ENCODE measurements around the gene ICAM1.

ICAM1 gene

DNA sequence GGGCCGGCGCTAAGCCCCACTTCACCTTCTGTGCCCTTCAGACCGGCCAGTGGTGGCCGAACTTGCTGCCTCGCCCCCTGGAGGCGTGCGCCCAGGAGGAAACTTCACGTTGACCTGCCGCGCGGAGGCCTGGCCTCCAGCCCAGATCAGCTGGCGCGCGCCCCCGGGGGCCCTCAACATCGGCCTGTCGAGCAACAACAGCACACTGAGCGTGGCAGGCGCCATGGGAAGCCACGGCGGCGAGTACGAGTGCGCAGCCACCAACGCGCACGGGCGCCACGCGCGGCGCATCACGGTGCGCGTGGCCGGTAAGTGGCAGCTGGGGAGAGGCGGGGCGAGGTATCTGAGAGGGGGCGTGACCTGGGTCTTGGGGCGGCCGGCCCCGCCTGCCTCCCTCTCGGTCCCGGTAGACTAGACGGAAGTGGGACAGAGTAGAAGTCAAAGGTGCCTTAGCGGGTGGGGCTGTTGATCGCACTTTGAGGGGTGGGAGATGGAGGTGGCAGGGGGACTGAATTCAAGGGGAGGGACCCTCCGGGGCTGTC is 24.5 kb downstream of the ICAM1 start:
- no peak for DNase-seq

GRCh38 chr19:10295847-10296591 is 25.1 kb downstream of the ICAM1 start:
- no peak for DNase-seq

- DNase-seq: peak in 1 of 2 donors; percentile 78
Measured at GRCh38 chr19:10299545-10300458, 28.9 kb downstream of the ICAM1 start.

DNA sequence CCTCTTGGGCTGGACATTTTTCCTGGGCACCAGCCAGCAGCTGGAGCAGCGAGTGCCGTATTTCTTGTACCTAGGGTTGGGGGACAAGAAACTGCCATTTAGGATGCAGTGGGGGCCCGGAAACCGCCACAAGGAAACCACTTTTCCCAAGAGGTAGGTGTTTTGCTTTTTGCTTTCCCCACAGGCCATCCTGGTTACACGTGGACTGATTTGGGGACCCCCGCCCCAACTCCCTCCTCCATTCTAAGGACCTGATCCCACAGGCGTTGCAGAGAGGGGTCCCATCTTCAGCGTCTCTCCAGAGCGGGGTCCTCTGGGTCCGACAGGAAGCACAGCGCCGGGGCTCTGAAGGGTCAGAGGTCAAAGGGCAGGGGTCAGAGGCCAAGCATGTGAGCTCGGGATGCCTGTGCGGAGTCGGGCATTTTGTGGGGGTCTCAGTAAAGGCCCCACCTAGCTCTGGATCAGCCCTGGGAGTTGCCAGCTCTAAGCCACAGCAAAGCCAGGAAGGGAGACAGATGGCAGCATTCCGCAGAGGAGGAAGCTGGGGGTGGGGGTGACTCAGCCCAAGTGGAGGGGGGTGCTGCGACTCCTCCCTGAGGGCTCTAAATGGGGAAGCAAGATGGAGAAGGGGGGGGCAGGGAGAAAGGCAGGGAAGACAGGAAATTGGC is 34.4 kb downstream of the ICAM1 start:
- DNase-seq: peak; percentile 34 to 81

GRCh38 chr19:10306327-10306726 is 35.4 kb downstream of the ICAM1 start:
- no peak for DNase-seq

GRCh38 chr19:10309423-10309822 is 38.5 kb downstream of the ICAM1 start, which contains the start of gene ZGLP1:
TSS of gene ZGLP1 (minus strand) at chr19:10309815.
- DNase-seq: no peak

GRCh38 chr19:10315335-10316214 is 44.7 kb downstream of the ICAM1 start, which contains the start of gene FDX2:
TSS of gene FDX2 (minus strand) at chr19:10316015. CDS start at chr19:10315996, 19 bp downstream.
- peak in 1 of 2 donors; percentile 77 for DNase-seq

DNA sequence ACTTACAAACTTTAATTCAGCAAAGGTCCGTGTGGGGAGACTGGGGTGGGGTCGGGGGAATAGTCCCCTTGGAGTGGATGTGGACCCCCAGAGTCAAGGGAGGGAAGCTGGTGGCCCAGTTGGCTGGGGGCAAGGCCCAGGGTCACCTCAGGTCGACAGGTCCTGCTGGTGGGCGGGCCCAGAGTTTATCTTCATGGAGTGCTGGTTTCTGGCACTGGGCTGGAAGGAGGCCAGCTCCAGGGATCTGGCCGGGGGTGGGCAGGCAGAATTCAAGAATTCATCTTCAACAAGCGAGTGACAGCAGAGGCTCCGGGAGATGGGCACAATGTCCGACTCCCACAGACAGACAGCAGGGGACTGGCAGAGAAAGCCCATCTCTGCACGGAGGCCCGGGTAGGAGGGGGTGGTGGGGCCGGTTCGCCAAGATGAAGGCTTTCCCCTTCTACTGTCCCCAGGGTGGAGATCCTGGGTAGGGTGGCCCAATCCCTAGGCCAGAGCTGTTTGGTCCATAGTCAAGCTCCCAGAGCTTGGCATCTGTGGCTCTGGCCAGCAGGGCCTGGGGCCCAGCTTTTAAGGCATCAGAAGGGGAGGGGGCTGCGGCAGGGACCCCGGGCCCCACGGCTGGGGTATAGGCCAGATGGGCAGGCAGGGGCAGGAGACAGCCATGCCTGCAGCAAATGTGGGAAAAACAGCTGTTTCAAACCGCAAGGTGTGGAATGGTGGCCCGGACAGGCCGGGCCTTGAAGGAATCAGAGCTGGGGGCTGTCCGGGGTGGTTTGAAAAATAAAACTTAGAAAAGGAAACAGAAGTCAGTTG is 45.5 kb downstream of the ICAM1 start:
- no peak for DNase-seq

DNA sequence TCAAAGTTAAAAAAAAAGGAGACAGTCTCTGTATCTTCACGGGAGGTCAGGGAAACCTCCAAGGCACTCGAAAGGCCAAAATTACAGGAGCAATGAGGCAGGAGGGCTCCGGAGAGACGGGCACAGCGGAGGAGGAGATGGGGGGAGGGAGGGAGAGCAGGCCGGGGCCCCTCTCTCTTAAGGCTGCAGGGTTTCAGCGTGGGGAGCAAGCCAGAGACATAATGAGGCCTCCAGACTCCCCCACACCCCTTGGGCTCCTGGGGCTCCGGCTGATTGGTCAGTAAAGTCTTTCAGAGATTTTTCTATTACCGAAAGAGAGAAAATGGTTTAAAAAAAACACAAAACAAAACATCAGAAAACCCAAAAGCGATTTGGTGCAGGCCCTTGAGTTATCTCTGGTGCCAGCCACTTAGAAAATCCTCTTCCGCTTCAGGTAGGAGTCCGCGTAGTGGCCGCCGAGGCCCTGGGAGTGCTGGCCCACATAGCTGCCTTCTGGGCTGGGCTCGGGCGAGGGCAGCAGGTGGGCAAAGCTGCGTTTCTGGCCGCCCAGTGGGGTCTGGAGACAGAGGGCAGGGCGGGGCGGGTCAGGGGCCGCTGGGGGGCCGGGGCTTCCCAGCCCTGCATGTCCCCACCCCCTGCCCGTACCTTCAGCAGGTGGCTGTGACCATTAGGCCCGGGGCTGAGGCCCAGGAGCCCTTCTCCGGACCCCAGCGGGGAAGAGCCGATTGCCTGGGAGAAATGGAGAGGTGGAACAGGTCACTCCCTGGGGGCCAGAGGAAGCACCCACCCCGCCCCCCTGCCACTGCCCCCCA is 46.3 kb downstream of the ICAM1 start:
- no peak for DNase-seq

DNA sequence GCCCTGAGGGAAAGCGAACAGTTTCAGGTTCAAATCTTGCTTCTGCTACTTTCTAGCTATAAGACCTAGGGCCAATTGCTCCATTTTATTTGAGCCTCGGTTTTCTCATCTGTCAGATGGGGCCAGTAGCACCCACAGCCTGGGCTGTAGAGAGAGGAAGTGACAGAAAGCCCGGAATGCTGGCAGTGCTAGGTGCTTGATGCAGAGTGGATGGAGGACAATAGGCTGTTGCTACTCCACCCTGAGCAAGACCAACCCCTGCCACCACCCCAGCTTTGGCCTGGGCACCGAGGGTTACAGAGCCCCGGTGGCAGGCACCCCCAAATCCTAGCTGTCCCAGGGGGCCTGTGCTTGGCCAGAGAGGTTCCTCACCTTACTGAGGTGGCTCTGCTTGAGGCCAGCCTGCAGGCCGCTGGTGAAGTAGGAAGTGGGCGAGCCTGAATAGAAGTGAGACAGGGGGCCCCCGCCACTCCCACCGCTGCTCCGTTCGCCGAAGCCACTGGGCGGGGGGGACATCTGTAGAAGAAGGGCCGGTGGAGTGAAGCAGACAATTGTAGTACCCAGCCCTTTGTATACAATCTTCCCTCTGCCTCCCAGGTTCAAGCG is 47.0 kb downstream of the ICAM1 start:
- DNase-seq: no peak

DNA sequence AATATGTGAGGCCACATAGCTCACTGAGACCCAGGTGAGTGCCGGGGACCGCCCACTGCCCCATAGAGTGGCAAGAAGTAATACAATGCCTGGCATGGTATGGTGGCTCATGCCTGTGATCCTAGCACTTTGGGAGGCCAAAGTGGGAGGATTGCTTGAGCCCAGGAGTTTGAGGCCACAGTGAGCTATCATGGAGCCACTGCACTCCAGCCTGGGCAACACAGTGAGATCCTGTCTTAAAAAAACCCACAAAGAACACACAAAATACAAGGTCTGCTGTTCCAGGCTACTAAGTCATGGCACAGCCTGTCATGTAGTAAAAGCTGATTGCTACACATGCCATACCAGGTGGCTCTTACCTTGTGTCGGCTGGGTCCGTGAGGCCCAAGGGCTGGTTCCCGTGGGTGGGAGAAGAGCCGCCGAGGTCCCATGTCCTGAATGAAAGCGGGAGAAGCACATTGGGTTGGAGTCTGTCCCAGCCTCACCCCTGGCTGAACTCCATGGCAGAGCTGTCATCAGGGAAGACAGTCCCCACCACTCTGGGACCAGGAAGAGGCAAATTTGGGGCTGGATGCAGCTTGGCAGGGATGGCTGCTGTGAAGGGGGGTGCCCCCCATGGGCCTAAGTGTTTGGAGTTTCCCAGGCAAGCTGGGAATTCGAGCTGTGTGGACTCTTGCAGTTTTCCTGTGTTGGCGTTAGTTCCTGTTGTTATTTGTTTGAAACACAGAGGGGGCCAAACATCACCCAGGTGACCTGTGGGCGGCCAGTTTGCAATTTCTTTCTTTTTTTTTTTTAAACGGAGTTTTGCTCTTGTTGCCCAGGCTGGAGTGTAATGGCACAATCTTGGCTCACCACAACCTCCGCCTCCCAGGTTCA is 48.1 kb downstream of the ICAM1 start:
- no peak for DNase-seq

DNA sequence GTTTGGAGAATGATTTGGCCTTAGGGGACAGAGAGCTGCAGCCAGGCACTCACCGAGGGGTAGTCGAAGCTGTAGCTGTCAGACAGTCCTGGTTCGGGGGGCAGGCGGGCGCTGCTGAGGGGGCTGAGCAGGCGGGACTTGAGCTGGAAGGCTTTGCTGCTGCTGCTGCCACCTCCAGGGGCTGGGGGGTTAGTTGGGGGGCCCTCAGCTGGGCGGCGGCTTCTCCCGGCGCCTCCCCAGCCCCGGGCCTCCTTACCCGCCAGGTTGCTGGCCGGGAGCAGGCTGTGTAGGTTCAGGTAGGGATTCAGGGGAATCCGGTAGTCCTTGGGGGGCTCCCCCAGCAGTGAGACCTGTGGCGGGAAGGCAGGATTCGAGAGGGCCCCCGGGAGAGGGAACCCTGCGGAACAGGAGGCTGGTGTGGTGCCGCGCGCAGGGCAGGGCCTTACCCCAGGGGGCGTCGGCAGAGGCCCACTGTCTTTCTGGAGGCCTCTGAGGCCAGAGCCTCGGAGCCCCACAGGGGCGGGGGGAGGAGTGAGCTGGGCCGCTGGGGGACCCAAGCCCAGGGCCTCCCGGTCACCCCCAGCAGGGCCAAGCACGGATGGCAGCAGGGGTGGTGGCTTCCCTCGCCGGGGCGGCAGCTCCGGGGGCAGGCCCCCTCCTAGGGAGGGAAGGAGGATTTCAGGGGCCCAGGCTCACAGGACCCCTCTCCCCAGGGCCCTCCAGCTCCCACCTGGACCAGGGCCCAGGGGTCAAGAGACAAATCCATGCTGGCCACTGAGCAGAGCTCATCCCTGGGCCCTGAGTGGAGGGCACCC is 49.9 kb downstream of the ICAM1 start:
- DNase-seq: no peak

GRCh38 chr19:10321417-10321797 is 50.5 kb downstream of the ICAM1 start:
- no peak for DNase-seq

DNA sequence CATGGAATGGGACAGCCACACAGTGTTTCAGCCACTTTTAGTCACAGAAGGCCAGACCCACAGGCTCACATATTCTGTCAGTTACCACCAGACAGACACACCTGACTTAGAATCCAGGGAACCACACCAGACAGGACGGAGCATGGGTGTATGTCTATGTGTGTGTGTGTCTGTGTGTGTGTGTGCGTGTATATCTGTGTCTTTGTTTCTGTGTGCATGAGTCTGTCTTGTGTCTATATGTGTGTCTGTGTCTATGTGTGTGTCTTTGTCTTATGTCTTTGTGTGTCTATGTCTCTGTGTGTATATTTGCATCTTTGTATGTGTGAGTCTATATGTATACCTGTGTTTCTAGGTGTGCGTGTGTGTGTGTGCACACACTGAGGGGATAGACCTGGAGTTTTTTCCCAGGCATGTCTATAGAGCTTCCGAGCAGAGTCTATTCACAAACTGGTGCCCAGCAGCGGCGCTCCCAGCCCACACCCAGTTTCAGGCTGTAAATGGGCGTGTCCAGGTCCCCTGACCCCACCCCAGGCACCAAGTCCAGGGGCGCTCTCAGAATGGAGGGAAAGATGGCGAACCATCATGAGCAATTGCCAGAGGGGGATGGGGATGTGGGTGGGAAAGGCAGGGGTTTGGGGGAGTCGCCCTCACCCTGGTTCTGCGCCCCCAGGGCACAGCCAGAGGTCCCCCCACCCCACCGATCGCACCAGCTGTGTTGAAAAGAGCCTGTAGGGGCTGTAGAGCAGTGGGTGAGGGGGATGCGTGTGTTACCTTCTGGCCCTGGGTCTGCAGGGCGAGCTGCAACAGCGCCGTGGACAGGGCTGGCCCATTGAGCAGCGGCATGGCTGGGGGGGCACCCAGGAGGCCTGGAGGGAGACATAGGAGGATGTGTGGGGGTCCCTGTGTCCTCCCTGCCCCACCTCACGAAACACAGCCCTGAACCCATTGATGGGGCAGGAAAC is 51.2 kb downstream of the ICAM1 start:
- DNase-seq: no peak

DNA sequence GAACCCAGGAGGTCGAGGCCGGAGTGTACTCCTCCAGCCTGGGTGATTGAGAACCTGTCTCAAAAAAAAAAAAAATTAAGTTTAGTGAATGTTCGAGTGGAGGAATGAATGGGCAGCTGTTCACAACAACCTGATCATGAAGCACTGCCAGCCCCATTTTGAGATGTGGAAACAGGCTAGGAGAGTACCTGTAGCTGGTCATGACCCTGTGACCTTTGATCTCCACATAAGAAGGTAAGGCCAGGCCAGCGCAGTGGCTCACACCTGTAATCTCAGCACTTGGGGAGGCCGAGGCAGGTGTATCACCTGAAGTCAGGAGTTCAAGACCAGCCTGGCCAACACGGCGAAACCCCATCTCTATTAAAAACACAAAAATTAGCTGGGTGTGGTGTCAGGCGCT is 54.8 kb downstream of the ICAM1 start:
- no peak for DNase-seq

DNA sequence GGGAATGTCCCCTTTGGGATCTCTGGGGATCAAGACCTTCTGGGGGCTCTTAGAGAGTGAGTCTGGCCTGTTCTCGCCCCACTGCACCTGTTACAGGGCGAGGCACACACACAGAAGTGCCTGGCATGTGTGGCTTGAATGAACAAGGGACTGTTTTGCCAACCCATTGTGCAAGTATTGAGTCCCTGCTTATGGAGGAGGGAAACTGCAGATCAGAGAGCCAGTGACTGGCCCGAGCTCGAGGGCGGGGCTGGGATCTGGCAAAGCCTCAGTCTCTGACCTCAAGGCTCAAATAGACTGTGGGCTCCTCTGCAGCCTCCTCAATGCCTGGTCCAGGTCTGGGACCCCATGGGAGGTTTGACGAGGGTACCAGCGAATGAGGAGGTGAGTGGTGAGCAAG is 56.9 kb downstream of the ICAM1 start:
- no peak for DNase-seq

All from bone marrow (tissue), 2 donors.